Type B pancreatic cell (in vitro differentiated cells): ENCODE measurements around the gene ALAD. TPM values are rescaled to one million over a fixed set of nuclear protein-coding genes. Genes with fewer than 3 reads are reported as not detected.
A peak's percentile ranks its signal among the peaks of the same experiment; 100 is the strongest.
"Not testable (repeated sequence)": the region's sequence is repeated elsewhere in the genome, so short reads cannot be mapped to it uniquely, and the experiment has no call there.

Experiments used
- DNase-seq: peaks from one replicate; pipeline ENCODE4 v3.0.0; 2021; ENCODE audit warnings: mixed read lengths; ENCODE audit not compliant: unreplicated experiment; ENCODE audit errors: extremely low spot score
- H3K27ac Mint-ChIP-seq: 2 replicates; pipeline ENCODE4 v1.8.0; 2021; ENCODE audit warnings: mild to moderate bottlenecking, mixed read lengths
- H3K27me3 Mint-ChIP-seq: 2 replicates; pipeline ENCODE4 v1.8.0; 2021; ENCODE audit warnings: mixed read lengths
- H3K36me3 Mint-ChIP-seq: 2 replicates; pipeline ENCODE4 v1.8.0; 2021; ENCODE audit warnings: mixed read lengths
- H3K4me1 Mint-ChIP-seq: one replicate; pipeline ENCODE4 v1.8.0; 2021; ENCODE audit warnings: mixed read lengths; ENCODE audit not compliant: unreplicated experiment
- H3K4me3 Mint-ChIP-seq: 2 replicates; pipeline ENCODE4 v1.8.0; 2021; ENCODE audit warnings: mild to moderate bottlenecking, mixed read lengths
- H3K9me3 Mint-ChIP-seq: 2 replicates; pipeline ENCODE4 v1.8.0; 2021; ENCODE audit warnings: mixed read lengths
- CTCF ChIP-seq: fragments of 200-600 bp; sonication (generic); conservative IDR thresholded peaks from 2 replicates; pipeline ENCODE4 v1.5.0; 2021; ENCODE audit warnings: antibody characterized with exemption, mild to moderate bottlenecking
- long read RNA-seq: library from polyadenylated mRNA; unstranded; transcript quantifications from one replicate; pipeline ENCODE4 v2.0.0, GENCODE V29; 2020
- total RNA-seq: library from RNA; stranded (reverse); gene quantifications from 2 replicates; pipeline ENCODE4 v1.2.1, GENCODE V29; 2021; ENCODE audit warnings: low replicate concordance

Gene ALAD
- total RNA-seq, result 41.4 and 57.0 TPM in 2 replicates
- long read RNA-seq, transcript ALAD-201 (12 exons, 3,173 nt), result major isoform, 81 of 107 reads
- long read RNA-seq, partial matches to known transcripts, result 8 of 107 reads
- long read RNA-seq, other reads (novel, unspliced or antisense), result 16 of 107 reads

- TF ChIP-seq CTCF, result peak; percentile 99
- Mint-ChIP-seq H3K36me3 (no peaks in the 10 kb centered on the region), H3K27me3 (no peaks in the 10 kb centered on the region), H3K9me3 (no peaks in the 10 kb centered on the region), H3K4me3 (peak within 1 kb of the TSS; percentile 92), H3K4me1 (peaks cover 22% of the 10 kb centered on the region), H3K27ac (peak within 1 kb of the TSS; percentile 92)
- peak; percentile 100 for DNase-seq
These were observed at the start of gene ALAD for GRCh38 chr9:113401027-113401792. TSS of gene ALAD (minus strand) at chr9:113401284. CDS start at chr9:113393559, 7,725 bp downstream.

- no peaks in the 10 kb centered on the region for H3K27me3 Mint-ChIP-seq
These were observed 48.3 kb upstream of the ALAD start for GRCh38 chr9:113449376-113449775.

GRCh38 chr9:113446323-113446740 is 45.2 kb upstream of the ALAD start:
- Mint-ChIP-seq H3K36me3 (no peaks in the 10 kb centered on the region), H3K9me3 (no peaks in the 10 kb centered on the region), H3K27ac (no peak overlapping the region), H3K27me3 (no peaks in the 10 kb centered on the region), H3K4me1 (no peaks in the 10 kb centered on the region), H3K4me3 (no peak overlapping the region)
- TF ChIP-seq CTCF, result peak; percentile 90
- DNase-seq, result no peak

More at GRCh38 chr9:113449376-113449775, 48.3 kb upstream of the ALAD start:
- Mint-ChIP-seq H3K9me3 (no peaks in the 10 kb centered on the region), H3K4me3 (no peak overlapping the region), H3K4me1 (no peaks in the 10 kb centered on the region), H3K36me3 (no peaks in the 10 kb centered on the region), H3K27ac (no peak overlapping the region)
- no peak for TF ChIP-seq CTCF
- no peak for DNase-seq

- Mint-ChIP-seq H3K36me3 (no peaks in the 10 kb centered on the region), H3K9me3 (no peaks in the 10 kb centered on the region), H3K4me3 (no peak overlapping the region), H3K27me3 (no peaks in the 10 kb centered on the region), H3K27ac (no peak overlapping the region), H3K4me1 (no peaks in the 10 kb centered on the region)
- TF ChIP-seq CTCF, result no peak
- DNase-seq, result no peak
These were observed 43.7 kb upstream of the ALAD start for GRCh38 chr9:113444736-113445135.

- not testable (repeated sequence) for H3K36me3 Mint-ChIP-seq, H3K9me3 Mint-ChIP-seq, H3K27me3 Mint-ChIP-seq, H3K4me3 Mint-ChIP-seq, DNase-seq, H3K4me1 Mint-ChIP-seq, H3K27ac Mint-ChIP-seq
These were observed 36.6 kb upstream of the ALAD start for GRCh38 chr9:113437716-113438115.
